Measurements from ENCODE around the gene SYS1.

- TF ChIP-seq CTCF (IDR thresholded peaks at IDR 0.05) (no peak), POLR2AphosphoS5 (IDR thresholded peaks at IDR 0.05) (no peak), POLR2A (IDR thresholded peaks at IDR 0.05) (no peak)
These were observed 7.5 kb upstream of the SYS1 start for GRCh38 chr20:45355209-45356084.

Measured in breast epithelium (tissue), 3 donors.